Measurements from ENCODE around the gene GATAD2A. TPM values are rescaled to one million over a fixed set of nuclear protein-coding genes. Genes with fewer than 3 reads are reported as not detected.

The GATAD2A gene
- total and polyA plus RNA-seq, 2 of the 8 experiments (the other 6 are each of a cell fraction or from before 2014, with no cell fraction given) = 38.4 to 205 TPM

DNA sequence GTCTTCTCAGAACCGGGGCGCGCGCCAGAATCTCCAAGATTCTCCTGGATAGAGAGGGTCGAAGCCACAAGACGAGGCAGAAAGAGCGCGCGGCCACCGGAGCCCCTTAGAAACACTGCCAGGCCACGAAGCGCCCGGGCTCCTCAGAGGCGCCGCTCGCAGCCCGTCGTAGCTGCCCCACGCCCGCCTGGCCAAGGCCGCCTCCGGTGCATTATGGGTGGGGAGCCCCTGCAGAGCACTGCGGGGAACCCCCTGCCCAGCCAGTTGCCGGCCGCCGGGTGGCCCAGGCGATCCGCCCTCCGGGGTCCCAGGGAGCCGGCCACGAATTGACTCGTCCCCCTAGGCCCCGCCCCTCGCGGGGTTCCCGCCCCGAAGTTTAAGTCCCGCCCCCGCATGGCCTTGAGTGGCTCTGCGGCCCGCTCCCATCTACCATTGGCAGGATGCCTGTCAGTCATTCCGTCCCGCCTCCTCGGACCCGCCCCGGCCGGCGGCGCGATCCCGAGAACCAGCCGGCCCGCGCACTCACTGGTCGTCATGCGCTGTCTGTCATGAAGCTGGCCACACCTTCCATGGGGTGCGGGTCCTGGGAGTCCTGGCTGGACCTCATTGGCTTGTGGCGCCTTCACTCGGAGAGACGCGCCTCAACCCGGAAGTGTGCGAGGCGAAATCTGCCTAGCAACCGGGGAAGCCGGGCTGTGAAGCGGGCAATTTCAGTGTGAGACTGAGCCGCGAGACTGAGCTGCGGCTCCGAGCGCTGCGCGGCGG lies 20.2 kb upstream of the GATAD2A start:
- no peaks in the 10 kb centered on the region for H3K9me3 ChIP-seq (ENCODE audit: insufficient read depth in 2 of 2, low read depth in 1 of 2, low read length in 1 of 2)
- H3K4me1 ChIP-seq (replicated peaks in 1 of 4; ENCODE audit: control insufficient read depth in 3 of 4, insufficient read depth in 4 of 4, low read length in 3 of 4) = peaks cover 4 to 8% (median 5%) of the 10 kb centered on the region in 4 experiments; a peak in 6 of 7 replicates
- peaks cover 0 to 28% of the 10 kb centered on the region in 2 experiments; a peak in 3 of 4 replicates for H3K79me2 ChIP-seq (ENCODE audit: control insufficient read depth in 1 of 2, insufficient read depth in 2 of 2, low read length in 2 of 2)
- peak overlapping the region; percentile 88 to 91 for H3K4me2 ChIP-seq (ENCODE audit: insufficient read depth in 1 of 2, low read depth in 2 of 2, low read length in 2 of 2)
- H3K23me2 ChIP-seq (ENCODE audit: low read depth, low read length) = no peaks in the 10 kb centered on the region; the same call in 1 of the 2 replicates
- DNase-seq (ENCODE audit: low read depth in 1 of 2, low spot score in 2 of 2) (peak; percentile 99 to 100), FAIRE-seq (no peak)
- peak overlapping the region; percentile 61 to 96 (median 78); a peak in 6 of 7 replicates for H3K9ac ChIP-seq (replicated peaks in 1 of 4; ENCODE audit: extremely low read depth in 1 of 4, low read depth in 3 of 4, low read length in 3 of 4)
- H4K5ac ChIP-seq (ENCODE audit: insufficient read length, low read depth, low read length) = peak overlapping the region; percentile 73
- ChIA-PET CTCF (ENCODE audit: partially characterized antibody) (interaction anchor here (0.8 to 1.0 kb wide), 3 partner anchors 19 to 106 kb away, joined by 3 to 4 read pairs (median 3); no protein-coding TSS in a partner anchor), POLR2A (ENCODE audit: partially characterized antibody) (interaction anchor here (0.7 to 2.8 kb wide), 20 partner anchors 8 to 284 kb away, joined by 3 to 21 read pairs (median 4); partner anchors contain the start of genes GATAD2A and ZNF101)
- H3K56ac ChIP-seq (replicated peaks; ENCODE audit: insufficient read length, low read depth, low read length) = peak overlapping the region; percentile 59
- H3K4ac ChIP-seq (replicated peaks; ENCODE audit: insufficient read length, low read depth, low read length) = no peak overlapping the region
- no peak overlapping the region for H2BK5ac ChIP-seq (ENCODE audit: low read depth, low read length)
- WGBS, 2 experiments (ENCODE audit: extremely low coverage in 1 of 2, insufficient coverage in 1 of 2, insufficient read length in 1 of 2, insufficient replicate concordance in 2 of 2, low coverage in 1 of 2, low lambda C conversion rate in 2 of 2, missing lambda C conversion rate in 1 of 2) = 1% methylated on average over 52 of the region's 75 CpGs; no CpG with 5 or more reads in 1 of the 2 experiments
- no peaks in the 10 kb centered on the region for H3K36me3 ChIP-seq (ENCODE audit: control insufficient read depth in 2 of 4, insufficient read depth in 4 of 4, low read length in 3 of 4)
- no peak overlapping the region for H2BK120ac ChIP-seq (replicated peaks; ENCODE audit: low read depth, low read length)
- peaks cover 7% of the 10 kb centered on the region for H3K79me1 ChIP-seq (ENCODE audit: low read depth, low read length)
- no peak overlapping the region for H2BK20ac ChIP-seq (ENCODE audit: low read length)
- peak overlapping the region; percentile 62; the same call in 1 of the 2 replicates for H3K27ac ChIP-seq (ENCODE audit: low read depth, low read length)
- peaks cover 0 to 3% (median 3%) of the 10 kb centered on the region in 4 experiments; a peak in 2 of 7 replicates for H3K27me3 ChIP-seq (replicated peaks in 1 of 4; ENCODE audit: control insufficient read depth in 3 of 4, extremely low read depth in 1 of 4, insufficient read depth in 3 of 4, low read length in 3 of 4)
- H2AFZ ChIP-seq (ENCODE audit: low read length) = no peak overlapping the region
- no peak overlapping the region for H3K14ac ChIP-seq (ENCODE audit: insufficient read length)
- H2AK5ac ChIP-seq (ENCODE audit: low read depth, low read length) = no peak overlapping the region
- no peak overlapping the region for H4K91ac ChIP-seq (replicated peaks; ENCODE audit: insufficient read length, low read length)
- H4K20me1 ChIP-seq (replicated peaks in 1 of 2; ENCODE audit: control insufficient read depth in 1 of 2, insufficient read depth in 2 of 2, low read length in 2 of 2) = no peaks in the 10 kb centered on the region
- no peak overlapping the region for H3K23ac ChIP-seq (ENCODE audit: insufficient read length)
- H2BK12ac ChIP-seq (ENCODE audit: low read depth, low read length) = no peak overlapping the region
- H3K4me3 ChIP-seq (ENCODE audit: extremely low read depth in 1 of 4, insufficient read depth in 2 of 4, low read depth in 3 of 4, low read length in 4 of 4) = peak overlapping the region; percentile 57 to 96 (median 82)
- H3K18ac ChIP-seq (ENCODE audit: extremely low read depth, low read length) = no peak overlapping the region
- H4K8ac ChIP-seq (ENCODE audit: extremely low read depth, insufficient read depth, low read length) = peak overlapping the region; percentile 88
- no peak overlapping the region for H2BK15ac ChIP-seq (ENCODE audit: low read length)
- TF ChIP-seq PHF8 (conservative IDR thresholded peaks at IDR 0.05; ENCODE audit: low read depth, low read length) (peak; percentile 69; the same call in 1 of the 2 replicates), TAF1 (IDR thresholded peaks at IDR 0.05; ENCODE audit: low read depth, low read length) (peak; percentile 66), TAF7 (optimal IDR thresholded peaks at IDR 0.05; ENCODE audit: borderline replicate concordance, low read depth, low read length) (peak; percentile 60), YY1 (IDR thresholded peaks at IDR 0.05; ENCODE audit: low read depth, low read length) (no peak), ASH2L (IDR thresholded peaks at IDR 0.05; ENCODE audit: low read length) (peak; percentile 19), CBX8 (IDR thresholded peaks at IDR 0.05; ENCODE audit: borderline replicate concordance, low read depth, low read length) (no peak), SIN3A (conservative IDR thresholded peaks at IDR 0.05 in 1 of 2, IDR thresholded peaks at IDR 0.05 in 1 of 2; ENCODE audit: low read depth in 1 of 2, low read length in 2 of 2) (peak in 1 of 2 experiments; percentile 81; a peak in 2 of 4 replicates), POLR2A (IDR thresholded peaks at IDR 0.05; ENCODE audit: control extremely low read depth in 1 of 2, low read depth in 2 of 2, low read length in 2 of 2) (peak; percentile 80 to 87), RAD21 (IDR thresholded peaks at IDR 0.05 in 1 of 2, conservative IDR thresholded peaks at IDR 0.05 in 1 of 2; ENCODE audit: low read depth in 2 of 2, low read length in 2 of 2) (no peak), EP300 (IDR thresholded peaks at IDR 0.05; ENCODE audit: borderline replicate concordance in 1 of 2, low read depth in 2 of 2, low read length in 2 of 2) (no peak), JUN (IDR thresholded peaks at IDR 0.05; ENCODE audit: low read depth, low read length) (no peak)

Measured in H1 (cell line).